Colonic mucosa (tissue), 4 donors: ENCODE data around the gene NDST3. TPM values are rescaled to one million over a fixed set of nuclear protein-coding genes. Genes with fewer than 3 reads are reported as not detected.

Source experiments
- DNase-seq: peaks from one replicate; pipeline ENCODE4 v3.0.0-alpha.2; 2020
- H3K27ac ChIP-seq: fragments of 200-600 bp; one replicate; pipeline ENCODE4 v1.8.0; 2021
- H3K27me3 ChIP-seq: fragments of 200-600 bp; one replicate; pipeline ENCODE4 v1.8.0; 2021
- H3K36me3 ChIP-seq: fragments of 200-600 bp; one replicate; pipeline ENCODE4 v1.8.0; 2021
- H3K4me1 ChIP-seq: fragments of 200-600 bp; one replicate; pipeline ENCODE4 v1.8.0; 2021; ENCODE audit warnings: mild to moderate bottlenecking
- H3K4me3 ChIP-seq: fragments of 200-600 bp; one replicate; pipeline ENCODE4 v1.8.0; 2021
- H3K9ac ChIP-seq, 2 donors: one replicate each; pipeline ENCODE4 v1.7.0; 2013; ENCODE audit warnings: control low read depth in 2 of 2, low read depth in 2 of 2, low read length in 2 of 2
- H3K9me3 ChIP-seq: fragments of 200-600 bp; one replicate; pipeline ENCODE4 v1.8.0; 2021
- CTCF ChIP-seq: fragments of 200-600 bp; IDR thresholded peaks from one replicate; pipeline ENCODE4 v1.8.0; 2022; ENCODE audit warnings: antibody characterized with exemption, mild to moderate bottlenecking
- intact Hi-C: fragments of 100-400 bp; cut with DNase I; formaldehyde crosslinking; loops from one replicate; pipeline ENCODE4 v1.14.1; 2022
- total RNA-seq, 2 donors: library from RNA; stranded (reverse); fragmentation: NEBNext Ultra II Directional in 1 of 2; extraction: Animal tissue kit (Norgen Biotek cat#: 25700) in 1 of 2; gene quantifications; one replicate each; pipeline ENCODE4 v1.2.1, GENCODE V29; 2021
- donor health status: healthy.
- donor health status: DM: no; HTN: no; CAD: no.
- donor health status: DM: no; HTN: no; CAD: no.

The NDST3 gene
- total RNA-seq, 2 donors from 2014 or later = not detected

DNA sequence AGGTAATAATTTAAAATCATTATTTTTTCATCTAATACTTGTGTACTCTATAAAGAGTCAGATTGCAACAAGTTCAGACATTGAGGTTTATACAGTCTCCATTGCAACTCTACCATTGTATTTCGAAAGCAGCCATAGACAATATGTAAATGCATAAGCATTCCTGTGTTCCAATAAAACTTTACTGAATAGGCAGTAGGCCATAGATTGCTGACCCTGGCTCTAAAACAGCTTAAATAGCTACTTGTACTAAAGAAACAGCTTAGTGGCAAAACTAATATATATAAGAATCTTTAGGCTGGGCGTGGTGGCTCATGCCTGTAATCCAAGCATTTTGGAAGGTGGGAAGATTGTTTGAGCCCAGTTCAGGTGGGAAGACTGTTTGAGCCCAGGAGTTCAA lies 203.2 kb downstream of the NDST3 start:
- no peak for DNase-seq
- intact Hi-C loops = no loop called here
- no peak overlapping the region for H3K4me3 ChIP-seq
- no peaks in the 10 kb centered on the region for H3K36me3 ChIP-seq
- H3K27ac ChIP-seq = no peak overlapping the region
- H3K9me3 ChIP-seq = no peaks in the 10 kb centered on the region
- no peaks in the 10 kb centered on the region for H3K4me1 ChIP-seq
- no peak overlapping the region for H3K9ac ChIP-seq
- no peaks in the 10 kb centered on the region for H3K27me3 ChIP-seq
- no peak for TF ChIP-seq CTCF

GRCh38 chr4:118249890-118250289 lies 215.6 kb downstream of the NDST3 start:
- Histone ChIP-seq H3K27ac (no peak overlapping the region), H3K9me3 (no peaks in the 10 kb centered on the region), H3K27me3 (no peaks in the 10 kb centered on the region), H3K4me3 (no peak overlapping the region), H3K9ac (no peak overlapping the region), H3K36me3 (no peaks in the 10 kb centered on the region), H3K4me1 (no peaks in the 10 kb centered on the region)
- intact Hi-C loops = no loop called here
- no peak for TF ChIP-seq CTCF
- no peak for DNase-seq

- intact Hi-C loops = no loop called here
- no peak for DNase-seq
- Histone ChIP-seq H3K9me3 (no peaks in the 10 kb centered on the region), H3K27ac (no peak overlapping the region), H3K27me3 (no peaks in the 10 kb centered on the region), H3K4me3 (no peak overlapping the region), H3K36me3 (no peaks in the 10 kb centered on the region), H3K4me1 (no peaks in the 10 kb centered on the region), H3K9ac (no peak overlapping the region)
- no peak for TF ChIP-seq CTCF
These were observed 220.1 kb downstream of the NDST3 start for GRCh38 chr4:118254368-118254767.

- DNase-seq = no peak
- no peak overlapping the region for H3K27ac ChIP-seq
- no peak for TF ChIP-seq CTCF
- intact Hi-C loops = no loop called here
- H3K9ac ChIP-seq = no peak overlapping the region
- H3K27me3 ChIP-seq = no peaks in the 10 kb centered on the region
- H3K9me3 ChIP-seq = no peaks in the 10 kb centered on the region
- H3K4me3 ChIP-seq = no peak overlapping the region
- no peaks in the 10 kb centered on the region for H3K36me3 ChIP-seq
- H3K4me1 ChIP-seq = no peaks in the 10 kb centered on the region
These were observed 224.8 kb downstream of the NDST3 start for GRCh38 chr4:118259111-118259510.

DNA sequence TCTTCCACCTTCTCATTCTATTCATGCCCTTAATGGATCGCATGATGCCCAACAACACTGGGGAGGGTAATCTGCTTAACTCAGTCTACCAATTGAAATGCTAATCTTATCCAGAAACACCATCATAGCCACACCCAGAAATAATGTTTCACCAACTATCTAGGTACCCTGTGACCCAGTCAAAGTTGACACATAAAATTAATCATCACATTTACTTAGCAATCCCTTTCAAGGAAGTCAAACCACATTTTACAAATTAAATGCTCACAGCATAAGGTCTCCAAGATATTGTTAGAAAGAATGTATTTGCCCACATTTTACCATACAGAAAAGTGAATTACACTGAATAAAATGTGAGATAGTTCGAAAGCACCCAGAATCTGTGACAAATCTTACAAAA lies 226.0 kb downstream of the NDST3 start:
- no peaks in the 10 kb centered on the region for H3K36me3 ChIP-seq
- intact Hi-C loops = no loop called here
- TF ChIP-seq CTCF = no peak
- H3K4me3 ChIP-seq = no peak overlapping the region
- H3K9ac ChIP-seq = no peak overlapping the region
- no peak for DNase-seq
- H3K27ac ChIP-seq = no peak overlapping the region
- H3K27me3 ChIP-seq = no peaks in the 10 kb centered on the region
- H3K9me3 ChIP-seq = no peaks in the 10 kb centered on the region
- no peaks in the 10 kb centered on the region for H3K4me1 ChIP-seq

DNA sequence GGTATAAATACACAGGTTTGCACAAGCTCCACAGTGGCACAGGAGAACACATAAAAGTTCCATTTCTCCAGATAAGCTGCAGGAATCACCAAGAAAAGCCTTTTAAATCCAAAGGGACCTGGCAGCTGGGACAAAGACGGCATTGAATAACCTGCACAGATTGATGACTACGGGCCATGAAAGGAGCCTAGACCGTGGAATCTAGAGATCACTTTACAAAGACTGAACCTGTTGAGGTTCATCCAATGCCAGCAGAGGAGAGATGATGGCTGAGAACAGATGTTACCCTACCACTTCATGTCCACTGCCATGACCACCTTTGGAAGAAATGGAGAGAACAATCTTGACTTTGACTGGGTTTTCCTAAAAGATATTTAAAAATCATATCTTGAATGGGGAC lies 229.8 kb downstream of the NDST3 start:
- intact Hi-C loops = no loop called here
- Histone ChIP-seq H3K9ac (no peak overlapping the region), H3K27me3 (no peaks in the 10 kb centered on the region), H3K36me3 (no peaks in the 10 kb centered on the region), H3K4me1 (no peaks in the 10 kb centered on the region), H3K27ac (no peak overlapping the region), H3K4me3 (no peak overlapping the region), H3K9me3 (no peaks in the 10 kb centered on the region)
- no peak for TF ChIP-seq CTCF
- DNase-seq = no peak
